HG02840 (cell line): ENCODE measurements around the gene RRP8.

Experiments used
- ATAC-seq: cut with Tn5 transposase; IDR thresholded peaks from one replicate; pipeline ENCODE4 v1.9.1; 2021; ENCODE audit warnings: mild to moderate bottlenecking, moderate library complexity, moderate number of reproducible peaks; ENCODE audit not compliant: unreplicated experiment, low FRiP score

RRP8 gene

DNA sequence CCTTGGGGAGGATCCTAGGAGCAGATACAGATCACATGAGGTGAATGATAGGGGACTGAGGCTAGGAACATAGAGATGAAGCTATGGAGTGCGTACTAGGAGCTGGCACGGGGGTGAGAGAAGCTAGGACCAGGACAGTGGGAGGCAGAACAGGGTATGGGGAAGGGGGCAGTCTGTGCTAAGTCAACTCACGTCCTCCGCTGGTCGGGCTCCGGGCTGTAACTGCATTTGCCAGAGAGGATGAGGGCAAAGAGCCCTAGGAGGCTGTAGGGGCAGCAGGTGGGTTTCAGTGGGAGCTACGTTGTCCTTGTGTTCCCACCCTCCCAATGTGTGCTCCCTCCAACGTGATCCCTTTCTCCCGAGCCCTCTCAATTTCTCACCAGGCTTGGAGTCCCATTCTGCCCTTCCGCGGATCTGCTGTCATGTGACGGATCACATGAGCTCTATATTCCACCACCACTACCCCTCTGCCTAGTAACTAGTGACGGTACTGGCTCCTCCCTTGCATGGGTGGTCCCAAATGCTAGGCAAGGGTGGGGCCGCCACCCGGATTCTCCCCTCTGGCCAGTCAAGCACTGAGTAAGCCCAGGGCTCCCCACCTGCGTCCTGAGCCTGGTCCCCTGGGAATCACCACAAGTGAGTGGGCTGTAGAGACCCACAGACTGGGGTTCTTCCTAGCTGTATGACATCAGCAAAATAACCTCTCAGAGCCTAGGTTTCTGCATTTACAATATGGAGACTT is 15.8 kb upstream of the RRP8 start, which contains the start of gene TPP1:
TPP1 (minus strand) TSS at position 419 of the 742 bp plus-strand sequence; CDS start at position 397, 22 bp downstream.
- ATAC-seq = peak; percentile 99

DNA sequence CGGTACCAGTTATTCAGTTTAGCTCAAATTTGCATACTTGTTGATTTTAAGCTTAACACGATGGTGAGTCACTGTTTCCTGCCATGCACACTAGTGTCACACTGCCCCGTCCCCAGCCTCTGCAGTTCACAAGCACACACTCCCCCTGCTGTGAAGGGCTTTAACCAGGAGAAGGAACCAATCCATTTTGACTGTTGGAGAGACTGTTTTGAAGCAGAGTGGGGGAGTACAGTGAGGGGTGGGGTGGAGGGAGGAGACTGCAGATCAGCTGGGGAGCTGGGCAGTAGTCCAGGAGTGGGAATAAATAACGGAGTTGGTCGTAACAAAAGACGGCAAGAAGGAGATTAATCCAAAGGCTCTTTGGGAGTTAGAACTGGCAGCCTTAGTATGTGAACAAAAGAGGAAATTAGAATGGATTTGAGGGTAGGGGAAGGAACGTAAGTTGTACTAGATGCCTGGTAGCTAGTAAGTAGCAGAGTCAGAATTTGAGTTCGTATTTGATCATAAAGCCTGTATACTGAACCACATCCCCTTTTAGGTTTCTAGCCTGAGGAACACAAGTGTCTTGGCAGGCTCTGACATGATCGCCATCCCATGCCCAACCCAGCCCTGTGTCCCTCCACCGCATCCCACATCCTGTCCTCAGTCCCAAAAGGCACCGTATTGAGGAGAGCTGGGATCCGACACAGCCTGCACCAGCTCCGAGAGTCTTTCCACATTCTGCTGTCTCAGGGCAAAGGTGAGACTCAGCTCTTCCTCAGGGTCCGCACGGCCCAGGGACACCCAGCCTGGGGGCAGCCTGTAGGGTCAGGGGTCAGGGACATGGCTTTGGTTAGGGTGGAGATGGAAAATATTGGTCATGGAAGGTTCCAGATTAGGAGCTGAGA is 14.9 kb upstream of the RRP8 start:
- ATAC-seq = no peak

DNA sequence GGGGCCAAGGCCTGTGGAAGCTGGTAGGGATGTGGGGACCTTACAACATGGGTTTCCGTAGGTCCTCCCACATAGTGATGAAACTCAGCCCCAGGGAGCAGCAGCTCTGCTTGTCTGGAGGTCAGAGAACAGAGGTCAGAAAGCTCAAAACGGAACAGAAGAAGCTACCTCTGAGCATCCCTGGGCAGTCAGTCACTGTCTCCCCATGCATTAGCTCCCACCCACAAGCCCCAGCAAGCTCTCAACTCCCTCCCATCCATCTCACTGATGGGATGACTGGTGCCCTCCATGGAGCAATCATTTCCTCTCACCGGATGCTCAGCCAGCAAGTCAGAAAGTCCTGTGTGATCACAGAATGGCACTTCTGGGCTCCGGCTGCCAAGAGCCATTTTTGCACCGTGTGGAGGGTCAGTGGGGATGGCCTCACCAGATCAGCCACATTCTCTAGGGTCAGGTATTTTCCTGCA is 13.9 kb upstream of the RRP8 start:
- ATAC-seq = no peak

DNA sequence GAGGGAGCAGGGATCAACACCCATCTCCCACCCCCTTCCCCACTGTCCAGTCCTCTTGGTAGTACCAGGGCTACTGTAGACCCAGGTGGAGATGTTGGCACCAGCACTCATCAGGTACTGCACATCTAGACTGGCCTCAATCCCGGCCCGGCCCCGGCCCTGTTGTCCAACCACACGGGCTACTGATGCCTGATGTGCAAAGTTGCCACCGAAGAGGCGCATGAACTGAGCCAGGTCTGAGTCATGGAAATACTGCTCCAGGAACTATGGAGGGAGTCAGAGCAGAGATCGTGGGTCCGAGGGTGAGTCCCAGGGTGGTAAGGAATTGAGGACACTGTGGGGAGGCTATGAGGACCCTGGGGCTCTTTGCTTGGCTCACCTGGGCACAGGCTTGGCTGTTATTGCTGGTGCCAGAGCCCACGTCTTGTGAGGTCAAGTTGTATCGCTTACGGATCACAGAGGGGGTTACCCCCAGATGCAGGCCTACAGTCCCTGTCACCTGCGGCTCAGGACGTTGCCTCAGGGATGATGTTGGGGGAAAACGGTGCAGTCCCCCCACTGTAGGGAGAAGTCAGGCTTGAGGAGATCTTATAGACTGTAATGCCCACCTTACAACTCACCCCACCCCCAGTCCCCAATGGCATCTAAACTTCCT is 13.3 kb upstream of the RRP8 start:
- ATAC-seq = no peak

DNA sequence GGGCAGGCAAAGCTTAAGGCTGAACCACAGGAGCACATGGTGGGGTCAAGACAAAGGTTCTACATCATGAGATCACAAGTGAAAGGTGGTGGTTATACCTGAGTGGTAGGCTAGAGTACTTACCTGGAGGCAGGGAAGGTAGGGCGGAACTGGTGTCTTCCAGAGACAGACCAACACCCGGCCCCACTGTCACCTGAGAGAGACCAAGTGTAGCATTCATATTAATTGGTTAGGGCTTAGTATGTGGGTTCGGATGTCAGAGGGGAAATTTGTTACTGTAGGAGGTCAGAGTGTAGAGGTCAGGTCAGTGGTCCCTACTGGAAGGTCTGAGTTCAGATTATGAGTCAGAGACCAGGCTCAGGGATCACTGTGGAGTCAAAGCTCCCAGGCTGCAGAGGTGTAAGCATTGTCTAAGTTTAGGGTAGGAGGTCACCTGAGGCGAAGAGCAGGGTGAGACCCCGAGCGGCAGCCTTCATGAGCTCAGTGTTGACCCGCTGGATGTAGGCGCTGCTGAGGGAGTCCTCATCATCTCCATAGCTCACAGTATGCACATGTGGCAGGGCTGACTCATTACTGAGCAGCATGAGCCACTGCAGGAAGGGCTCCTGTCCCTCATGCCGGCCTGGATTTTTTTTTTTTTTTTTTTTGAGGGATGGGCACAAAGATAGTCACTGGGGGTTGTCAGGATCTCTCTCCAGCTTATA is 12.6 kb upstream of the RRP8 start:
- ATAC-seq = no peak

DNA sequence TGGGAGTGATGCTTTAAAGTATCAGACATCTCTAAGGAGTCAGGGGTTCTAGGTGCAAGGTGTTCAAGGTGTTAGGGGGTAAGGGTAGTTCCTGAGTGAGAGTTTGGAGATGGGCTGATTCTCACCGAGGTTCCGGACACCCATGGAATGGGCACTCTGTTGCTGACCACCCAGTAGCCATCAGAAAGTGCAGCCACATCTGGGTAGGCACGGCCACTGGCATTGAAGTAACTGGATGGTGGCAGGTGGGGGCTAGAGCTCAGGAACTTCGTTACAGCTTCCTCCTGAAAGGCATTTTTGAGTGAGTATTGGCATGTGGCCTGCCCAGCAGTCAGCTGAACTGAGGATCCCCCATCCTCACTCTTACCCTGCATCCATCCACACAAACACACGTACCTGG is 11.6 kb upstream of the RRP8 start:
- no peak for ATAC-seq

DNA sequence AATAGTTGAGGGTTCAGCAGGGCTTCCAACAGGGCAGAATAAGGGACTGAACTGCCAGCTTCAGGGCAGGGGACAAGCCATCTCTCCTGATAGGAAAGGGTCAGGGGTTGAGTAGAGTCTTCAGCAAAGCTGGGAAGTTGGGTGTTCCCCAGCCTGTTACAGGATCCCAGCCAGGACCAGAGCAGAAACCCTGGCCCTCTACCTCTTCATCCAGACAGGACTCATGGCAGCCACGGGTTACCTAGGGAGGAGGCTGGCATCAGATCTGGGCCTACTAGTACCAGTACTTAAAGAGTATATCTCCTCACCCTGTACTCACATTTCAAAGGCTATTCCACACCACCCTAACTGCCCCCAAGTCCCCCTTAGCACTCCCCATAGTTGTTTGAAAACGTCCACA is 11.0 kb upstream of the RRP8 start:
- no peak for ATAC-seq

DNA sequence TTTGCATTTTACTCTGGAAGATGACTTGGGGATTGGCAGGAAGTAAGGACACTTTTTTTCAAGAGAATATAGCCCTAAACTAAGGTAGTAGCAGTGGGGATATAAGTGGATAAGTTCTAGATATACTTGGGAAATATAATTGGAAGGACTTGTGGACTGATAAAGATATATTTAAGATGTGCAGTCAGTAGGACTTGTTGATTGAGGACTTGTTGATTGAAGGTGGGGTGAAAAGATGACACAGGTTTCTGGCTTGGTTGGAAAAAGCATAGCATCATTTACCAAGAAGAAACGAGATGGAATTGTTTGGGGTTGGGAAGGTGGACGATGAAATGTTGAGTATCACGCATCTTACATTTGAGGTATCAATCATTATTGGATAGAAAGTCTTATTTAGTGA is 10.1 kb upstream of the RRP8 start:
- ATAC-seq = no peak

DNA sequence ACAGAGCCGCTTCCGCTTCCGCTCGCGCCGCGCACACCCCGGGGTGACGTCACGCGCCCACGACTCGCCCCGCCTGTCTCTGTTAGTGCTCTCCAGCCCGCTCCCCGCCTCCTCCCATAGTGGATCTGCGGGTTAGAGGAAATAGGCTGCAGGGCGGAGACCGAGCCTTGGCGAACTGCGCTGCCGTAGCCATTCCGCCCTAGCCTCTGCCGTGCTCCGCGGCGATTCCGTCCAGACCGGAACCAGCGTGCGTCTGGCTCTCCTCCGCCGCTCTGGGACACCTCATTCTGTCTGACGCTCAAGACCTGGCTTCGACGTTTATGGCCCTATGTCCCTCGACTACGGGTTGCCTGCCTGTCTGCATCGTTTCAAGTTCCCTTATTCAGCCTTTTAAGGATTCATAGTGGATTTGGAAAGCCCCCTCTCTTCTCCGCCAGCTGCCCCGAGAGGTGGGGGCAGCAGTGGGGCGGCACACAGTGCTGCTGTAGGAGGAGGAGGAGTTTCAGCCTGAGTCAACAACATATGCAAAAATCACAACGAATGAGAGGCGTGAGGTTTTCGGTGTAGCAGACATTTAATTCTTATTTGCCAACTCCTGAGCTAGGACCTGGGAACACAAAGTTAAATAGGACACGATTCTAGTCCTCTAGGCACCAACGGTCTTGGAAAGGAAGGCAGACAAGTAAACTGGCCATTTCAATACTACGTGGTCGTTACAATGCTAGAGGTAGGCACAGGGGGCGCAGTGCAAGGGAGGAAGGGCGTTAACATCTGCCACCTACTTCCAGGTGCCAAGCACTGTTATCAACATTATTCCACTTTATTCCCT is 9.0 kb upstream of the RRP8 start, which contains the start of gene TAF10:
TAF10 (minus strand) TSS at position 4 of the 829 bp plus-strand sequence. CDS start 27 bp downstream, outside the sequence.
- peak; percentile 89 for ATAC-seq

DNA sequence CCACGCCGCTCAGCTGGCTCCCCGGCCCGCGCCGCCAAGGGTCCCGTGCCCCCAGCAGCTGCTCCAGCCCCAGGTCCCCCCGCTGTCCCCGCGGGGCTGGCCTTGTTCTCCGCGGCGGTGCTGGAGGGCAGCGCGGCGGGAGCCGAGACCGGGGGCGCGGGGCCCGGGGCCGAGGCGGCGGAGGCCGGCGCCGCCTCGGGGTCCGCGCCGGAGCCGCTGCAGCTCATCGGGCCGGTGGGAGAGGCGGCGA is 8.5 kb upstream of the RRP8 start:
- ATAC-seq = peak; percentile 10

DNA sequence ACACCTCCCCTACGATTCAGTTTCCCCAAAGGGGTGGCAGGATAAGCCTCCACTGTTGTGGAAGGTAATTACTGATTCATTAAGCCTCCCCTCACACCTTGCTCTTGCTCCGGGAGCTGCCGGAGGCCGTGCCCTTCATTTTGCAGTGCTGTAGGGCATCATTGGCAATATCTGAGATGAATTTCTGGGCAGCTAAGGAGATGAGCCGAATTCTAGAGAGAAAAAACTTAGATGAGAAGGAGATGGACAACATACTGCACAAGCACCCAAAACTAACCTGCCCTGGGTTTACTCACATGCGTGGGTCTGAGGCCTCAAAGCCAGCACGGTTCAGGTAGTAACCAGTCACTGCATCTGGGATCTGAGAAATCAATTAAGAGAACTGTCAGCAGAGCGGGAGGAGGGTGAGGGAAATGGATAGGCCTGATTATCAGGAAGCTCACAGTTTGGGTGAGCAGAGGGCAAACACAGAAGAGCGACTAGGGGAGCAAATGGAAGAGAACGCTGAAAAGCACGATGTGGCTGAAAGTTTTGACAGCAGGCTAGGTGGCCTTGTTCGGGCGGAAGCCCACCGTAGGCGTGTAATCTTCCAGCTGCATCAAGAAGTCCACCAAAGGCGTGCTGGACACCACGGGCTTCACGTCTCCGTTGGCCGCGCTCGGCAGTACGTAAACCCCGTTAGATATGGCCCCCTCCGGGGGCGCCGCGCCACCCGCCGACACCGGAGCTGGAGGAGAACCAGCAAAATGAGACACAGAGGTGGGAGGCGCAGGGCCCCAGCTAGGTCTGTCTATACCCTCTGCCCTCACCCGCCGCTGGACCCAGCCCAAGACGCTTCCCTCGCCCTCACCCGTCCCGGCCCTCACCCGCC is 7.9 kb upstream of the RRP8 start:
- no peak for ATAC-seq

DNA sequence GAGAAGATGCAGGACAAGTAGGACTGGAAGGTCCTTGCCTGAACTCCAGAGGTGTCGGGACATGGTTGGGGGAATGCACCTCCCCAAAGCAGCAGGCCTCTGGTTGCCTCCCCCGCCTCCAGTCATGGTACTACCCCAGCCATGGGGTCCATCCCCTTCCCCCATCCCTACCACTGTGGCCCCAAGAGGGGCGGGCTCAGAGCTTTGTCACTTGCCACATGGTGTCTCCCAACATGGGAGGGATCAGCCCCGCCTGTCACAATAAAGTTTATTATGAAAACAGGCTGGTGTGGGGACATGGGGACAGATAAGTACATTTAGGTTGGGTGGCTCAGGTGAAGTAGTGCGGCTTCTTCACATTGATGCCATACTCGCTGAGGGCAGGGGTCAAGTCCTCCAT is 7.2 kb upstream of the RRP8 start:
- no peak for ATAC-seq

DNA sequence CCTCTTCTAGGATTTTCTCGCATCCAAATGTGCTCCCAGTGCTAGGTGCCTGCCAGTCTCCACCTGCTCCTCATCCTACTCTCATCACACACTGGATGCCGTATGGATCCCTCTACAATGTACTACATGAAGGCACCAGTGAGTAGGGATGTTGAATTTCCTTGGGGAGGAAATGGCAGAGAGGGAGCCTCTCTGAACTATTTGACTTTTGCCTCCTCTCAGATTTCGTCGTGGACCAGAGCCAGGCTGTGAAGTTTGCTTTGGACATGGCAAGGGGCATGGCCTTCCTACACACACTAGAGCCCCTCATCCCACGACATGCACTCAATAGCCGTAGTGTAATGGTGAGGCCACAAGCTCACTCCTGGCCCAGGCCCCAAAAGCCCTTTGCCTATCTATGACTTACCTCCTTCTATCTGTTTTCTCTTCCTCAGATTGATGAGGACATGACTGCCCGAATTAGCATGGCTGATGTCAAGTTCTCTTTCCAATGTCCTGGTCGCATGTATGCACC is 6.1 kb upstream of the RRP8 start:
- no peak for ATAC-seq

DNA sequence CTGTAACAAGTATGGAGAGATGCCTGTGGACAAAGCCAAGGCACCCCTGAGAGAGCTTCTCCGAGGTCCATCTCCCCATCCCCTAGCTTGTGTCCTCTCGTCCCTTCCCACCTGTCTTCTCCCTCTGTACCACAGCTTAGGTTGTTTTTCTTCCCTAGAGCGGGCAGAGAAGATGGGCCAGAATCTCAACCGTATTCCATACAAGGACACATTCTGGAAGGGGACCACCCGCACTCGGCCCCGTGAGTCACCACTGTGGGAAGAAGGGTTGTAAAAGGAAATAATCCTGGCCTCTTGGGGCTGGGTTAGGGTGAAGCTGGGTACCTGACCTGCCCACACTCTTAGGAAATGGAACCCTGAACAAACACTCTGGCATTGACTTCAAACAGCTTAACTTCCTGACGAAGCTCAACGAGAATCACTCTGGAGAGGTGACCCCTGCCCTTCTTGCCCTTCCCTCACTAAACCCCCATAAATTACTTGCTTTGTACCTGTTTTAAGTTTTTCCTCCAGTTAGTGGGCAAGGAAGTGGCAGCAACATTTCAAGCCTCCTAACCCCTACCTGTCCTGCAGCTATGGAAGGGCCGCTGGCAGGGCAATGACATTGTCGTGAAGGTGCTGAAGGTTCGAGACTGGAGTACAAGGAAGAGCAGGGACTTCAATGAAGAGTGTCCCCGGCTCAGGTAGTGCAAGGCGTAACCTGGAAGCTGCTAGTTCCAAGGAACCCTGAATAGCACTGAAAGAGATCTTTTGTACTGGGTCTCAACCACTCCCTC is 5.5 kb upstream of the RRP8 start:
- no peak for ATAC-seq

DNA sequence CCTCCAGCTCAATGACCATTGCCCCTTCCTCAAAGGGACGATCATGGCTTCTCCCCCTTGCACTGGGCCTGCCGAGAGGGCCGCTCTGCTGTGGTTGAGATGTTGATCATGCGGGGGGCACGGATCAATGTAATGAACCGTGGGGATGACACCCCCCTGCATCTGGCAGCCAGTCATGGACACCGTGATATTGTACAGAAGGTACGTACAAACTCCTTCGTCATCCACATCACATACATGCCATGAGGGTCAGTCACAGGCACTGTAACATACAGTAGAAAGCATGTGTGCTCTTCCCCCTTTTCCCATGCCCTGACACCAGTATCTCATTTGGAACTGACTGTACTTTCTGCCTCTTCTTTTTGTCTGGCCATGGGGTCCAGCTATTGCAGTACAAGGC is 4.6 kb upstream of the RRP8 start:
- ATAC-seq = no peak

DNA sequence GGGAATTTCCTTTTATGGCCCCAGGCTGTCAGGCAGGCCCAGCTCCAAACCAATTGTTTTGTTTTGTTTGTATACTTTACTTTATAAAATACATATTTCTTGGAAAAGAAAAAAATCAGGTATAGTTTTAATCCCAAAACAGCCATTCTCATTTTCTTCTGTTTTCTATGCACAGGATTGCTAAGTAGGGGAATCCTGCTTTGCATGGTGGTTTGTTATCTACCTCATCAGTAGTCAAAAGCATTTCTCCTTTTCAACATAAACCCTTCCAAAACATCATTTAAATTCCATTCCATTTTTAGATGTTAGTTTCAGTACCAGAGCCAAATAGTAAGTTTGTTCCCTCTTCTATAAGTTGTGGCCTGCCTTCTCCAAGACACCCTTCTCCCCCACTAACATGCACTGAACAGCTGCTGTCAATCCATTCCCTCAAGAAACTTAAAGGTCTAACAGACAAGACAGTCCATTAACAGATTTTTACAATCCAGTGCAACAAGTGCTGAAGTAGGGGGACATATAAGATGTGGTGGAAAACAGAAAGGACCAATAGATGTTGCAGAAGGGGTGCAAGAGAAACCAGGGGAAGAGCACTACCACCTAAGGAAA is 3.9 kb upstream of the RRP8 start:
- no peak for ATAC-seq

DNA sequence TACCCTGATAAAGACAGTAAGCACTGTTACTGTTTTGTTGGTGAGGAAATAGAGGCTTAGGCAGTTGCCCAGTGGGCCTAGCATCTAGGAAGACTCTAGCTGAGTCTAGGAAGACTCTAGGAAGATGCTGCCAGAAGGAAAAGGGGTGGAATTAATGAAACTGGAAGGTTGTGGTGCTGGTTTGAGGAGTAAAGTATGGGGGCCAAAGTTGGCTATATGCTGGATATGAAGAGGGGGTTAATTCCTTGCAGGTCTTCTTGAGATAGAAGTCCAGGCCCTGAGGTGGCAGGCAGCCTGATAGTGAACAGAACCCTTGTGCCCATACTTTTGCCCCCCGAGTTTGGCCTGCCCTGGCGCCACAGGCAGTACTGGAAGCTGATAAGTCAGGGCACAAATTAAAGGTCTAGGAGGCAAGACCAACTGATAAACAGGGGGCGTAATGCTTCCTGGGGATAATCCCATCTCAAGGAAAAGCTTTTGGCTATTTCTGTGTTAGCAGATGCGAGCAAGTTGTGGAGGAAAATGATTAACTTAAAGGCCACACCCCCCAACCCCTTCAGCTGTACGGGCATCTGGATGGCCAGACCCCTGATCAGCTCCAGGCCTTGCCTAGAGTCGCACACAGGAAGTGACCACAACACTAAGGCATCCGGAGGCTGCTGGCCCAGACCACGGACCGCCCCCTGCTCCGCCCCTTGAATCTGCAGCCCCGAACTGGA is 3.2 kb upstream of the RRP8 start:
- peak; percentile 39 for ATAC-seq
